ENCODE data around the gene MYCBP2.
"Not testable (repeated sequence)": the region's sequence is repeated elsewhere in the genome, so short reads cannot be mapped to it uniquely, and the experiment has no call there.

MYCBP2 gene

DNA sequence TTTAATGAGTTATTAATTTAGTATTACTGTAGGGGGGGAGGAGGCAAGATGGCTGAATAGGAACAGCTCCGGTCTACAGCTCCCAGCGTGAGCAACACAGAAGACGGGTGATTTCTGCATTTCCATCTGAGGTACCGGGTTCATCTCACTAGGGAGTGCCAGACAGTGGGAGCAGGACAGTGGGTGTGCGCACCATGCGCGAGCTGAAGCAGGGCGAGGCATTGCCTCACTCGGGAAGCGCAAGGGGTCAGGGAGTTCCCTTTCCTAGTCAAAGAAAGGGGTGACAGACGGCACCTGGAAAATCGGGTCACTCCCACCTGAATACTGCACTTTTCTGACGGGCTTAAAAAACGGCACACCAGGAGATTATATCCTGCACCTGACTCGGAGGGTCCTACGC is 127.9 kb downstream of the MYCBP2 start:
- DNase-seq, result not testable (repeated sequence)

- DNase-seq, result no peak
These were observed 130.8 kb downstream of the MYCBP2 start for GRCh38 chr13:77196052-77196618.

DNA sequence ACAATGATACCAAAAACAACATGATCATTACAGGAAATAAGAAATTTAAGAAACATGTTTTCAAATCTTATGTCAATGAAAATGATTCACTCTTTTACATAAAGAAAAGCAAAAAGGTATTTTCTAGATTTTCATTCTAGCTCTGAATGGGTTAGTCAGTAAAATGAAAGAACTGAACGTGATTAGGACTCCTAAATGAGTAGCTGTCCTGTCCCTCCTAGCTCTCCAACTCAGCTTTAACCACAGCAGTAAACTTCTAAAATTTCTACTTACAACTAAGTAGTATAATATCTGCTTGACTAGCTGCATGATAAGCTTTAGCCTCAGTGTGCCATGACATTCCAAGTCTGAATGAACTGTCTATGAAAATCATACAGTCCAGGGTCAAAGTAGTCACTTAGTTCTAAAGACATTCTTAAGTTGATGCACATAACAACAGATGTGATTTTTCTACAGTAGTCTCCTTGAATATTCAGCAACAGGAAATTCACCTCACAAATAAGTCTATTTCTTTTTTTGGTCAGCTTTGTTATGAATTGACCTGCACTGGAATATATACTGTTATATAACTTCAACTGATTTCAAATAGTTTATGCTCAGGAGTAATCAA is 136.4 kb downstream of the MYCBP2 start:
- DNase-seq, result no peak

DNA sequence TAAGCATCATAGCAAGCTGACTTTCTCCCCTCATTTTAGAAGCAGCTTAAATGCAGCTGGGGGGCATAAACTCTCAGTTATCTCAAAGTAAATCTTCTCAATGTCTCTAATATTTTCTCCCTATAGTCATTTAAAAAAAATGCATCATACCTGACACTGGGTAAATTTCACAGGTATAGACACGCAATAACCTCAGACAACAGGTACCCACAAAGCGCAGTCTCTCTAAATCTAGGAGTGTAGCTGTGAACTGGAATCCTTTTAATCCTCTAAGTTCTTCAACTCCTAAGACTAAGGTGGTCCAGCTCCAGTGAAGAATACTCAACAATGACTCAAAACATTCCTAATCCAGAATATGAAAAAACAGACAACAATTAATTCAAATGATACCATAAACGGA is 141.2 kb downstream of the MYCBP2 start:
- no peak for DNase-seq

DNA sequence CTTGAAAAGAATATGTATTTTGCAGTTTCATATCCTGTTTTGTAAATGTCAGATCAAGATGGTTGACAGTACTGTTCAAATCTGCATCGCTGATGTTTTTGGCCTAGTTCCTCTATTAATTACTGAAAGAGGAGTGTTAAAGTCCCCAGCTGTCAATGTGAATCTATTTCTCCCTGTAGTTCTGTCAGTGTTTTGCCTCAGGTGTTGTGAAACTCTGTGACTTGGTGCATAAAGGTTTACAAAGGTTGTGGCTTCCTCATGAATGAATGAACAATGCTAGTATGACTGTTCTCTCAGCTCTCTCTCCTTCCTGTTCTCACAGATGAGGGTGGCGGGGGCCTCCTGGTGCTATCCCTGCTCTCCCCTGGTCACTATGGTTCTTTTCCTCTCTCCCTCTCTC is 142.4 kb downstream of the MYCBP2 start:
- DNase-seq, result peak; percentile 77

GRCh38 chr13:77180011-77180410 is 146.9 kb downstream of the MYCBP2 start:
- DNase-seq, result no peak

DNA sequence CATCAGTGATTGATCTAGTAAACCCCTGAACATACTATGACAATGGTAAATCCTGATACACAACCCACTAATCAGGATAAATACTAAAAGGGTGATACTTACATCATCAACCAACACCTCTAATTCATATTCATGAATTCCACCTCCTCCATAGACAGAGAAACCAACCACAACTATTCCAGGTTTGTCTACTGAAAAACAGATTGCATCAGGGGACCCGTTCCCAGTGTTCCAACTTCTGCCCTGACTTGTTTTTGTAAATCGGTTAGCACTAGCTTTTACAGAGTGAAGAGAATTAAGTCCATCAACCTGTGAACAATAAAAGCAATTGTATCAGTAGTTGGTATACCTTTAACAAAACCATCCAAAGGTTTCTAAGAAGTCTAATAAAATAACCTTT is 149.2 kb downstream of the MYCBP2 start:
- no peak for DNase-seq

- DNase-seq, result no peak
These were observed 150.5 kb downstream of the MYCBP2 start for GRCh38 chr13:77176350-77176749.

GRCh38 chr13:77172650-77173049 is 154.2 kb downstream of the MYCBP2 start:
- no peak for DNase-seq

- DNase-seq, result no peak
These were observed 155.4 kb downstream of the MYCBP2 start for GRCh38 chr13:77171451-77171850.

GRCh38 chr13:77168237-77168636 is 158.7 kb downstream of the MYCBP2 start:
- no peak for DNase-seq

DNA sequence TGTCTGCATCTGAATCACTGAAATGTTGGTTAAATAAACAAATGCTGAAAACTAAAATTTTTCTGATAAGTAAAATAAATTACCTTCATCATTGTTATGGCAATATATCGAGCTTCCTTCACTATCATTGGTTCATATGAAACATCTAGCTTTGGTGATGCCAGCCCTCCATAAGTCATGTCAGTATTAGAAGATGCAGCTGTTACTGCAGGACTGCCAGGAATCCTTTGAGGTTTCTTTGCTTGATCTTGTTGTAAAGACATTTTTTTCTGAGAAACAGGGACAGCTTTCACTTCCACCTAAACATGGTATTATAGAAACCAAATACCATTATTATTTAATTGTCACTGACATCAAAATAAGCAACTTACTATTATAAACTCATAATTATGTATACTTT is 176.2 kb downstream of the MYCBP2 start:
- DNase-seq, result no peak

GRCh38 chr13:77143431-77143830 is 183.5 kb downstream of the MYCBP2 start:
- no peak for DNase-seq

DNA sequence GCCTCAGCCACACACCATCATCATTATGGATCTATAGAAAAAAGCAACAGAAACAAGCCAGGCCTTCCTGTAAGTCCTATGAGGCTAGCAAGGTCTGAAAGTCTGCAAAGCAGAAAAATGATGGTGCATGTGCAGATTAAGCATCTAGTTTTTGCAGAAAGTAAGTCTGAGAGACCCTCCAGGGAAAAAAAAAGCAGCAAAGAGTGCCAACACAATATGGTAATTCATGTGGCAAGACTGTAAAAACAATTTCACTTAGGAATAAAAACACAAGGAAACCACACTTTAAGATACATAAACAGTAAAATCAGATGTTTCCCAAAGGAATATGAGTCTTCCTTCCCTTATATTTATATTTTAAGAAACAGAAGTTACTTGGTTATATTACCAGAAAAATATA is 187.6 kb downstream of the MYCBP2 start:
- DNase-seq, result no peak

GRCh38 chr13:77138813-77139212 is 188.1 kb downstream of the MYCBP2 start:
- DNase-seq, result no peak

DNA sequence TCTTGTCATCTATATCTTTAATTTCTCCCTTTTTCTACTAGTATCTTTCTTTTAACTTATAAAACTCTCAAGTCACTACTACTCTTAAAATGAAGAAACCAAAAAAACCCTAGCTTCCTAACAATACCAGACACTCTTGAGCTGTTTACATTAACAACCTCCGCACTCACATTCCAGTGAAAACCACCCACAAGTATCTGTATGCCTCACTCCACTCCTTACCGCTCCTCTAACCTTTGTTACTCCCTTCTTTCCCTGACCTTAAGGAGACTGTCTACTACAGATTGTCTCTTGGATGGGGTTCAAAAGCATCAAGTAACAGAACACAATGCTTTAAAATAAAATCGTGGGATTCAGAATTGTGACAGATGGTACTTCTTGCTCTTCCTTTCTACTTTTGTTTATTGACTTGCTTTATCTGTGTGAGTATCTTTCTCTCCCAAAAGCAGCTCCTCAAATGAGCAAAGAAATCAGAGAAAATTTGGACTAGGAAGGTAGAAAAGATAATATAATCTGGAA is 189.9 kb downstream of the MYCBP2 start:
- DNase-seq, result no peak

GRCh38 chr13:77124423-77124822 is 202.5 kb downstream of the MYCBP2 start:
- no peak for DNase-seq

DNA sequence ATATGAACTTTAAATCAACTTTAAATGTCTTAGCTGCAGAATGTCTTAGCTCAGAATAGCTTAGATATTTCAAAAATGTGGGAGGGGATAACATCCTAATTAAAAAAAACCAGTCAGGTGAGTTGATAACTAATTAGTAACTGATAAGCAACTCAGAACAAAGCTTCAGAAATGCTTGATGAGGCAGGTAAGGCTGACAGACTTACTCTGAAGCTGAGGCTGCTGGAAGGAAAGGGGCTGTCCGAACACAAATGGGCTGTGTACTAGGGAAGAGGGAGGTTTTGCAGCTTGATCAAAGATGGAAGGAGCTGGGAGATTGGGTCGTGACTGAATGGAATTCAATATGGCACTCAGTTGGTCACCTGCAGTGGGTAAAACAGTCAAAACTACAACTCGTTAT is 208.8 kb downstream of the MYCBP2 start:
- no peak for DNase-seq

DNA sequence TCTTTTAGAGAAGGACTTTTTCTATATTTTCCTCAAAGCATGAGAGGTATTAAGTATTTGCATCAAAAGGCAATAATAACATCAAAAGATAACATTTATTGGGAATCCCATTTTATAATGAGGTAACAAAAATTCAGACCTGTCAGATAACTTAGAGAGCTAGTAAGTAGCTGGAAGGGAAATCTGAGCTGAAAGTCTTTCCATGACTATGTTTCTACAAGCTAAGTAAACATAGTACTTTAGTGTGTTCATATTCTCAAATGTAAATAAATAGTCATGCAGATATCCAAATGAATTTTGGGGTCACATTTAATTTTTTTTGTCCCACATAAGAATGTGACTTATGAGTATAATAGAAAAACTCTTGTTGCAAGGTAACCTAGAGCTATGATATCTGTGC is 212.6 kb downstream of the MYCBP2 start:
- DNase-seq, result no peak

DNA sequence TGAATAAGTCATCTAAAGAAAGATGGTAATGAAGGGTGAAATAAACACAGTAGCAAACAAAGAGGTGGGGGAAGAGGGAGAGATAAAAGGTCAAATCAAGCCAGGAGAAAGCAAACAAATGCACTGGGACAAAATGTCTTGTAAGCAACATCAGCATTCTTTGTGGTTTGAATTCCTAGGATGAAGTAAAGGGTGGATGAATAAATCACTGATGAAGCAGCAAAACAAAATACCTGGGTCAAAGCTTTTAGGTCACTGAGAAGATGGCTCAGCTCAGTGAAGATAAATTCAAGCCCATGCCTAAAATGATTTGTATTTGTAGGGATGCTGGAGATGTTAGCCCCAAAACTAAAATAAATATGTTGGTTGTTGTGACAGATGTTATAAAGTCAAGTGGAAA is 213.4 kb downstream of the MYCBP2 start:
- DNase-seq, result no peak

DNA sequence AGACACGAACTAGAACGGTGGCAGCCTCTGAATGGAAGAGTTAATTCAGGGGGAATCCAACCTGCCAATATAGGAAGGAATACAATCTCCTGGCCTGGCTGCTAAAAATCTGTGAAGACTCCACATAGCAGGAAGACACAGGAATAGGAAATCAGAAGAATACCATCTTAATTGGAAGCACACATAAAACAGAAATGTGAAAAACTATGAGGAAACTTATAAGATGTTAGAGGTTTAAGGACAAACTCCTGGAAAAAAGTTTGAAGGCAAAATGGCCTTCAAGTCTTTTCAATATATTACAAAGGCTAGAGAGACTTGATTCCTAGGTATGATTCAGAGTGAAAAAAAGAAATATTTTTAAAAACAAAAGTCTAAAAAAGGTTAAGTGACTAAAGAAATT is 221.8 kb downstream of the MYCBP2 start:
- DNase-seq, result no peak

- DNase-seq, result no peak
These were observed 227.5 kb downstream of the MYCBP2 start for GRCh38 chr13:77099415-77099814.

DNA sequence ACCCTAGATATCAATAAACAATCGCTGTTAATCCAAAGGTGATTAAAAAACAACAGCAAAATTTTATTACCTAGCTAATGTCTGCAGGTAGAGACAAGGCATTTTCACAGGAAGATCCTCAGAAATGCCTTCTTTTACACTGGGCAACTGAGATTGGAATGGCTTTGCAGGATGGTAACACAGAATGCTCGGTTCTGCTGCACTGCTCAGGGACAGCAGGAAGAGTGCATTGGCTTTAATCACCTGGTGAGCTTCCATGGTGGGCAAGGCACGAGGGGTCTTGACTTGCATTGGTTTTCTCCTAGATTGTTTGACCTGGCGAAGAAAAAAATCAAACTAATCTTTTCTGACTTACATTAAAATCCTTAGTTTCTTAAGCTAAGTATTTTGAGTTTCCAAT is 231.6 kb downstream of the MYCBP2 start:
- no peak for DNase-seq

GRCh38 chr13:77094773-77095172 is 232.1 kb downstream of the MYCBP2 start:
- no peak for DNase-seq

DNA sequence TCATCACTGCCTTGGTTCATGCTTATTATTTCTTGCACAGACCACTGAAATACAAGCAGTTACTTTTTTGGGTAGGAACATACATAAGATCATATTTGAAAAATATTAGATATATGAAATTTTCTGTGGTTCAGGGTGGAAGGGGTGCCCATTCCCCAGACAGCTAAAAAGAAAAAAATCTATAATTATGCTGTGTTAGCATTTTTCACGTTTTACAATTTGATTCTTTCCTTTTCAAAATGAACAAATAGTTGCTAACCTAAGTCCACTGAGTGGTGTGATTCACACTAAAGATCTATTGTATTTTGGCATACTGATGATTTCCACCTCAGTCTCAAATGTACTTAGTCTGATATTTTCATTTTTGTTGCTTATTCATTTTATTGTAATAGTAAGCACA is 233.2 kb downstream of the MYCBP2 start:
- no peak for DNase-seq

All from MV-4-11 (cell line).